IPS-20b (cell line): Measurements from ENCODE around the gene AAGAB.
"Not testable (repeated sequence)": the region's sequence is repeated elsewhere in the genome, so short reads cannot be mapped to it uniquely, and the experiment has no call there.

ENCODE experiments used
- H3K27ac ChIP-seq: one replicate; pipeline ENCODE4 v1.5.1; 2013; ENCODE audit warnings: low read length
- H3K27me3 ChIP-seq: 2 replicates; pipeline ENCODE4 v1.6.1; 2013; ENCODE audit warnings: mild to moderate bottlenecking, low read length, inconsistent platforms; ENCODE audit not compliant: insufficient read depth
- H3K36me3 ChIP-seq: 2 replicates; pipeline ENCODE4 v1.6.1; 2013; ENCODE audit warnings: low read depth, mild to moderate bottlenecking, inconsistent platforms, low read length, moderate library complexity; ENCODE audit not compliant: insufficient read depth
- H3K4me1 ChIP-seq: 2 replicates; pipeline ENCODE4 v1.6.1; 2013; ENCODE audit warnings: mild to moderate bottlenecking, control low read depth, inconsistent platforms, low read length, moderate library complexity; ENCODE audit not compliant: insufficient read depth
- H3K4me3 ChIP-seq: 2 replicates; pipeline ENCODE4 v1.5.1; 2013; ENCODE audit warnings: mild to moderate bottlenecking, low read length, inconsistent platforms
- H3K9ac ChIP-seq: 2 replicates; pipeline ENCODE4 v1.6.1; 2013; ENCODE audit warnings: low read depth, mild to moderate bottlenecking, inconsistent platforms, low read length, moderate library complexity
- H3K9me3 ChIP-seq: 2 replicates; pipeline ENCODE4 v1.6.1; 2013; ENCODE audit warnings: mild to moderate bottlenecking, low read depth, low read length, inconsistent platforms; ENCODE audit not compliant: insufficient read depth

Gene AAGAB

DNA sequence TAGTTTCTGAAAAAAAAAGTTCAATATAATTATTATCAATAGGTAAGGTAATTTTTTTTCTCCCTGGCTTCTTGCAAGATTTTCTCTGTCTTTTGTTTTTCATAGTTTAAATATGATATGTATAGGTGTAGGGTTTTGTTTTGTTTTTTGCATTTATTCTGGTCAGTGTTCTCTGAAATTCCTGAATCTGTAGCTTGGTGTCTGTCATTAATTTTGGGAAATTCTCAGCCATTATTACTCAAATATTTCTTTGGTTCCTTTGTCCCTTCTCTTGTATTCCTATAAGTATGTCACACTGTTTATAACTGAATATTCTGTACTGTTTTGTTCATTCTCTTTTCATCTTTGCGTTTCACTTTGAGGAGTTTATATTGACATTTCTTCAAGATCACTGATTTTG lies 22.2 kb upstream of the AAGAB start:
- Histone ChIP-seq H3K36me3 (no peaks in the 10 kb centered on the region), H3K9me3 (no peaks in the 10 kb centered on the region), H3K27ac (no peak overlapping the region), H3K9ac (no peak overlapping the region), H3K4me3 (no peak overlapping the region), H3K27me3 (no peaks in the 10 kb centered on the region), H3K4me1 (peaks cover 8% of the 10 kb centered on the region)

DNA sequence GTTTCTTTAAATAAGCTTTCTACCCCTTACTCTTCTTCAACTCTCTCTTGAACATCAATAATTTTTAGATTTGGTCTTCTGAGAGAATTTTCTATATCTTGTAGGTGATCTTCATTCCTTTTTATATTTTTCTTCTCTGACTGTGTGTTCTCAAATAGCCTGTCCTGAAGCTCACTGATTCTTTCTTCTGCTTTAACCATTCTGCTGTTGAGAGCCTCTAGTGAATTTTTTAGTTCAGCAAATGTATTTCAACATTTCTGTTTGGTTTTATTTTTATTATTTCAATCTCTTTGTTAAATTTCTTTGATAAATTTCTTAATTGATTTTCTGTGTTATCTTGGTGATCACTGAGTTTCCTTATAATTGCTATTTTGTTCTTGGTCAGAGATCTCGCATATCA lies 19.8 kb upstream of the AAGAB start:
- H3K36me3 ChIP-seq = no peaks in the 10 kb centered on the region

DNA sequence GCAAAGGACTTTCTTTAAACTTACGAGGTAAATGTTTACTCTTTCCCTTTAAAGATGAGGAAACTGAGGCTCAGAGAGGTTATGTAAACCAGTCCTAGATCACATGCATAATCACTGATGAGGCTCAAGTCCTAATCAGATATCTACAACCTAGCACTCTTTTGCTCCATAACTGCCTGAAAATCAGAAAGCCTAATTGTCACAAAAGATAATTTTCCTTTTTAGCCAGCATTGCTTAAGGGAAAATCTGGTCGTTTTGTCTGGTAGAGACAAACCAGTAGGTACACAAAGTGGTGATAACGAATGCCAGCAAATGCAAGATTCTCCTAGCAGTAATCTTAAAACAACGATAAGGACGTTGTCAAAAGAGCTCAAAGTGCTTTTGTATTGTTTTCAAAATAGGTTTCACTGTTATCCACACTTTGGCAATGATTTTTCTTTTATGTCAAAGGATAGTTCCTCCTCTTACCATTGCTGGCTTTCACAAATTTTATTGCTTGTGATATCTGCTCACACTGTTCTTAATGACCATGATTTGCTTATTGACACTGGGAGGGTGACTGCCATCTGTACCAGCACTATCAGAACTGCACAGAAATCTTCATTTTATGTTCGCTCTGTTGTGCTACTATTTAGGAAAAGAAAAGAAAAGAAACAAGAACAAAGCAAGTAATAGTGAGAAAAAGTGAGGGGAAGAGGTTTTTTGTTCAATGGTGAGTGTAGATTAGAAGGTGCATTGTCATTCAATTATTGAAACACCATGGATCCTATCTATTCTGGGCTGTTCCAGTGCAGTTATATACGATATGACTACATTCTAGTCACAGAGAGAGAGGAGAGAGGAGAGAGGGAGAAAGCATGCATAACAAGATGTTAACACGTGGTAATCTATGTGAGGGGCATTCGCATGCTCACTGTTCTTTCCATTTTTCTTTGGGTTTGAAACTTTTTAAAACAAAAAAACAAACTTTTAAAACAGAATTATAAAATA lies 13.8 kb upstream of the AAGAB start:
- Histone ChIP-seq H3K4me1 (peaks cover 9% of the 10 kb centered on the region), H3K27ac (no peak overlapping the region), H3K9me3 (no peaks in the 10 kb centered on the region), H3K4me3 (no peak overlapping the region), H3K36me3 (no peaks in the 10 kb centered on the region), H3K27me3 (no peaks in the 10 kb centered on the region), H3K9ac (no peak overlapping the region)

More for the DNA sequence above, 19.8 kb upstream of the AAGAB start:
- Histone ChIP-seq H3K27me3 (no peaks in the 10 kb centered on the region), H3K27ac (no peak overlapping the region), H3K4me3 (no peak overlapping the region), H3K9ac (no peak overlapping the region), H3K4me1 (no peaks in the 10 kb centered on the region), H3K9me3 (no peaks in the 10 kb centered on the region)

DNA sequence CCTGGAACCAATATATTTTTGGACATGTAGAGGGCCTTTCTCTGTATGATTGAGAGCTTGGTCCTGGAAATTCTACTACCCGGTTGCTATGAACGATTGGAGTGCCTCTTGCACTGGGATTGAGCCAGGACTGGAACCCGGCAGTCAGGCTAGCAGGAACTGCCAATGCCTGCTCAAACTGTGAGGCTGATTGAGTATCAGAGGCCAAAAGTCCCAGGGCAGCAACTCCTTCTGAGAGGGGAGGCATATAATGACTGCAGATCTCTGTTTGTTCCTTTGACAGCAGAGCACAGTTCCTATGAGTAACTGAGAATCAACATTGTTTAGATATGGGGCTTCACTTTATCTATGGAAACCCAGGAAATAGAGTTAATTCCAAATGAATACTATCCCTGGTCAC lies 13.0 kb upstream of the AAGAB start:
- H3K27ac ChIP-seq = no peak overlapping the region
- H3K4me1 ChIP-seq = peaks cover 9% of the 10 kb centered on the region
- no peaks in the 10 kb centered on the region for H3K27me3 ChIP-seq
- no peaks in the 10 kb centered on the region for H3K36me3 ChIP-seq
- no peaks in the 10 kb centered on the region for H3K9me3 ChIP-seq
- no peak overlapping the region for H3K9ac ChIP-seq
- H3K4me3 ChIP-seq = no peak overlapping the region

DNA sequence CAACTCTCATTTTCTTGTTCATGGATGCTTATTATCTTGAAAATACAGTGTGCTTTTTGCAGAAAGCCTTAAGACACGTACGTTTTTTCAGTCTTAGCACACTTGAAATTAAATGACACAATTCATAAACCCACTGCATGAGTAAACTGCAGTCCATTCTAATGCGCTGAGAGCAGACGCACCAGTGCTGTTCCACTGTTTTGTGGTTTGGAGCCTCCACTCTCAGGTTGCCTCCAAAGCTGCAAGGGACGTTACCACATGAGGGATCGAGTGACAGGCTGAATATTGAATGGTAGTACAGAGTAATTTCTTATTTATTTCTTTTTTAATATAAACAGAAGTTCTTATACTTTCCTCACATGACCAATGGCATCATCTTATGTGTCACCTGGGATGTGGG lies 12.4 kb upstream of the AAGAB start:
- H3K4me1 ChIP-seq = peaks cover 9% of the 10 kb centered on the region

DNA sequence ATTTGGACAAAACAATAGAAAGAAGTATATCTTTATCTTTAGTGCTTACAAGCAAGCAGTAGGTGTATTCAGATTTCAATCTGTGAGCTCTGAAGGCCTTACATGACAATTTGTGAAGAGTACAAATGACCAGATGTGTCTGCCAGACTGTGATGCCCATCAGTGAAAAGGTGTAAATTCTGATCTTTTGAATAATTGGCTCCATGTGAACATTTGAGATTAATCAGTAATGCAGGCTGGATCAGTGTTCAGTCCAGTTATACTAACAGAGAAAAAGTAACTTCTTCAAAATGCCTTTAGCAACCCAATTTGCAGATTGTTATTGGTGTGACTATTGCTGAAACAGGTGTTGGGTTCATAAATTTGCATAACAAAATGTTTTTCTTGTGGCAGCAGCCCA lies 5.3 kb upstream of the AAGAB start:
- Histone ChIP-seq H3K9ac (no peak overlapping the region), H3K4me1 (peaks cover 3% of the 10 kb centered on the region; the same call in 1 of the 2 replicates), H3K27ac (no peak overlapping the region), H3K27me3 (peaks cover 15% of the 10 kb centered on the region; the same call in 1 of the 2 replicates), H3K9me3 (no peaks in the 10 kb centered on the region), H3K4me3 (no peak overlapping the region), H3K36me3 (no peaks in the 10 kb centered on the region)

More for the DNA sequence above, 12.4 kb upstream of the AAGAB start:
- Histone ChIP-seq H3K27ac (no peak overlapping the region), H3K36me3 (no peaks in the 10 kb centered on the region), H3K9me3 (no peaks in the 10 kb centered on the region), H3K9ac (no peak overlapping the region), H3K27me3 (no peaks in the 10 kb centered on the region), H3K4me3 (no peak overlapping the region)

DNA sequence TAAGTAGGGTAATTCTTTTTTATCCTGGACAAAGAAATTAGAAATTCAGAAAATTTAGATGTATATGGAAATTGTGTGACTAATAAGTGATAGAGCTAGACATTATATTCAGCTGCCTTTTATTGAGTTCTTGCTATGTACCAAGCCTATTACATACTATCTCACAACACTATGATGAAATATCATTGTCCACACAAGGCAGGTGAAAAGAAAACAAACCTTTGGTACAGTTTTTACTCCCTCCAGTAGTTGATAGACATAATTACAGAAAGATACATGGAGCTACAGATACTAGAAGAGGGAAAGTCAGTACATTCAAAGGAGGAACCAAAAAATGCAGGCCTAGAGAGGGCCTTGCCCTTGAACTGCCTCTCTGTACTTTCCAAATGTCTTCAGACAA lies 4.9 kb upstream of the AAGAB start:
- Histone ChIP-seq H3K9me3 (no peaks in the 10 kb centered on the region), H3K4me1 (peaks cover 3% of the 10 kb centered on the region; the same call in 1 of the 2 replicates), H3K27me3 (peaks cover 15% of the 10 kb centered on the region; the same call in 1 of the 2 replicates), H3K4me3 (no peak overlapping the region), H3K9ac (no peak overlapping the region), H3K36me3 (no peaks in the 10 kb centered on the region), H3K27ac (no peak overlapping the region)

DNA sequence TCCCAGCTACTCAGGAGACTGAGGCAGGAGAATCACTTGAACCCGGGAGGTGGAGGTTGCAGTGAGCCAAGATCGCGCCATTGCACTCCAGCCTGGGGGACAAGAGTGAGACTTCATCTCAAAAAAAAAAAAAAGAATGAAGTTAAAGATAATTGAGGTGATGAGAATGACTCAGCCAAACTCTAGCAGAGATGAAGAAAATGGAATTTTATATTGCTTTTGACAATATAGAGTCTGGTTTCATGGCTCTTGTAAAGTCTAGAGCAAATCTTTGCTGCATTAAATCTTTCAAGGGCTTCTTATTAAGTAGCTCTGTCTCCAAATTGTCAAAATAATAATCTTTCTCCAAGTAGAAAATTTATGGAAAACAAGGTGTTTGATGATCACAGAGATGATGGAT lies 4.0 kb upstream of the AAGAB start:
- H3K27ac ChIP-seq, H3K4me3 ChIP-seq, H3K36me3 ChIP-seq: not testable (repeated sequence)

DNA sequence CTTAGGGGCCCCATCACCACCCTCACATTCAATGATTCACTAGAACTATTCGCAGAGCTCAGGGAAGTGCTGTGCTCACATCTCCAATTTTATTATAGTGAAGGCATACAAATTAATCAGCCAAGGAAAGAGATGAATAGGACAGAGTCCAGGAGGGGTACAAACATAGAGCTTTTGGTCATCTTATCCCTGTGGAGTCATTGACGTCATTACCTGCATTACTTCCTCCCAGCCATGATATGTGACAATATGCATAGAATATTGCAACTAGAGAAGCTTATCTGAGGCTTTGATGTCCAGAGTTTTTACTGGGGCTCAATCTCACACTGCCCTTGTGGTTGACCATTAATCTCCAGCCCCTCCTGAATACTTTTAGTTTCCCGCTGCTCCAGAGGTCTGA lies 1.6 kb upstream of the AAGAB start:
- H3K36me3 ChIP-seq = no peaks in the 10 kb centered on the region
- no peak overlapping the region for H3K9ac ChIP-seq
- H3K4me3 ChIP-seq = no peak overlapping the region
- no peaks in the 10 kb centered on the region for H3K9me3 ChIP-seq
- peaks cover 3% of the 10 kb centered on the region; the same call in 1 of the 2 replicates for H3K4me1 ChIP-seq
- no peak overlapping the region for H3K27ac ChIP-seq
- H3K27me3 ChIP-seq = peaks cover 15% of the 10 kb centered on the region; the same call in 1 of the 2 replicates

More for the DNA sequence above, 4.0 kb upstream of the AAGAB start:
- not testable (repeated sequence) for H3K9me3 ChIP-seq, H3K4me1 ChIP-seq, H3K9ac ChIP-seq
- H3K27me3 ChIP-seq = peaks cover 15% of the 10 kb centered on the region; the same call in 1 of the 2 replicates

DNA sequence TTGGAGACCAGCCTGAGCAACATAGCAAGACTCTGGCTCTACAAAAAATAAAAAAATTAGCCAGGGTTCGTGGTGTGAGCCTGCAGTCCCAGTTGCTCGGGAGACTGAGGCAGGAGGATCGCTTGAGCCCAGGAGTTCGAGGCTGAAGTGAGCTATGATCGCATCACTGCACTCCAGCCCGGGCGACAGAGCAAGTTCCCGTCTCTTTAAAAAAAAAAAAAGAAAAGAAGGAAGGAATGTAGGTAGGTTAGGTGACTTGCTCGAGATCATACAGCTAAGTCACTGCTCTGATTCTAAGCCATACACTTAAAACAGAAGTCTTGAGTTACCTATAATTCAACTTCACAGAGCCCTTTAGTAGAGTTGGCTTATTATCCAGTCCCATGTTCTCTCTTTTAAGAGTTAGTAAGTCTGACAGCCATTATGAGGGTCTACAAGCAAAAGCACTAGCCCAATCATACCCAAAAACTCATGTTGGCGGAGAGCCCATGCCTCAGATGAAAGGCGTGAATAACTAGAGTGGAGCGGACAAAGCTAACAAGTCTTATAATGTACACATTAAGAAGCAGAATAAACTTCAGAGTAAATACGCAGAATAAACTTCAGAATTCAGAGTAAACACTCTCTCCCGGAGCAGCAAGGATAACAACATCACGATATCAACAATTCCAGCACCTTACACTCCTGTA lies 768 bp downstream of the AAGAB start:
- Histone ChIP-seq H3K36me3 (no peaks in the 10 kb centered on the region), H3K27ac (no peak overlapping the region), H3K27me3 (peaks cover 15% of the 10 kb centered on the region; the same call in 1 of the 2 replicates), H3K4me3 (peak overlapping the region; percentile 84), H3K9me3 (no peaks in the 10 kb centered on the region), H3K4me1 (no peaks in the 10 kb centered on the region), H3K9ac (peak overlapping the region; percentile 79)

DNA sequence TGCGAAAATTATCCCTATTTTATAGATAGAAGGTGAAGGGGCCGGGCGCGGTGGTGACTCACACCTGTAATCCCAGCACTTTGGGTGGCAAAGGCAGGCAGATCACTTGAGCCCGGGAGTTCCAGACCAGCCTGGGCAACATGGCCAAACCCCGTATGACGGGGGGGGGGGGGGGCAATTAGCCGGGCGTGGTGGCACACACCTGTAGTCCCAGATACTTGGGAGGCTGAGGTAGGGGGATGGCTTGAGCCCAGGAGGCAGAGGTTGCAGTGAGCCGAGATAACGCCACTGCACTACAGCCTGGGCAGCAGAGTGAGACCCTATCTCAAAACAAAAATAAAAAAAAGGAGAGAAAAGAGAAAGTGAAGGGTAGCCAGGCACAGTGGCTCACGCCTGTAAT lies 1.4 kb downstream of the AAGAB start:
- Histone ChIP-seq H3K4me3 (peak overlapping the region; percentile 84; the same call in 1 of the 2 replicates), H3K36me3 (no peaks in the 10 kb centered on the region), H3K9ac (no peak overlapping the region), H3K9me3 (no peaks in the 10 kb centered on the region), H3K27me3 (peaks cover 15% of the 10 kb centered on the region; the same call in 1 of the 2 replicates), H3K4me1 (no peaks in the 10 kb centered on the region), H3K27ac (no peak overlapping the region)
